Endodermal cell (in vitro differentiated cells): ENCODE measurements around the gene STAT1. TPM values are rescaled to one million over a fixed set of nuclear protein-coding genes. Genes with fewer than 3 reads are reported as not detected.

Experiments used
- DNase-seq: peaks from one replicate; pipeline ENCODE4 v3.0.0-alpha.2; 2017
- H3K27ac ChIP-seq: 2 replicates; pipeline ENCODE4 v1.5.1; 2013; ENCODE audit warnings: mild to moderate bottlenecking, low read depth, low read length, moderate library complexity
- H3K27me3 ChIP-seq: 2 replicates; pipeline ENCODE4 v1.6.1; 2013; ENCODE audit warnings: mild to moderate bottlenecking, low read length, moderate library complexity; ENCODE audit not compliant: insufficient read depth, control insufficient read depth, poor library complexity, severe bottlenecking
- H3K36me3 ChIP-seq: 2 replicates; pipeline ENCODE4 v1.7.0; 2013; ENCODE audit warnings: mild to moderate bottlenecking, low read length, moderate library complexity; ENCODE audit not compliant: control insufficient read depth, insufficient read depth
- H3K4me1 ChIP-seq: one replicate; pipeline ENCODE4 v1.7.0; 2013; ENCODE audit warnings: low read length; ENCODE audit not compliant: control insufficient read depth, insufficient read depth
- H3K4me3 ChIP-seq: 2 replicates; pipeline ENCODE4 v1.5.1; 2013; ENCODE audit warnings: mild to moderate bottlenecking, low read length, moderate library complexity
- H3K9ac ChIP-seq: 2 replicates; pipeline ENCODE4 v1.6.1; 2013; ENCODE audit warnings: mild to moderate bottlenecking, low read length, moderate library complexity; ENCODE audit not compliant: poor library complexity, severe bottlenecking; ENCODE audit errors: extremely low read depth
- H3K9me3 ChIP-seq: 2 replicates; pipeline ENCODE4 v1.6.1; 2013; ENCODE audit warnings: mild to moderate bottlenecking, low read length, moderate library complexity; ENCODE audit not compliant: control insufficient read depth
- H3K27ac Mint-ChIP-seq: 2 replicates; pipeline ENCODE4 v1.8.0; 2020; ENCODE audit warnings: mixed read lengths
- H3K27me3 Mint-ChIP-seq: 2 replicates; pipeline ENCODE4 v1.8.0; 2021; ENCODE audit warnings: mild to moderate bottlenecking, mixed read lengths; ENCODE audit not compliant: insufficient read depth
- H3K36me3 Mint-ChIP-seq: 2 replicates; pipeline ENCODE4 v1.8.0; 2020; ENCODE audit warnings: low read depth, mixed read lengths
- H3K4me1 Mint-ChIP-seq: 2 replicates; pipeline ENCODE4 v1.8.0; 2020; ENCODE audit warnings: mixed read lengths
- H3K4me3 Mint-ChIP-seq: 2 replicates; pipeline ENCODE4 v1.8.0; 2020; ENCODE audit warnings: mild to moderate bottlenecking, moderate library complexity, mixed read lengths
- H3K9me3 Mint-ChIP-seq: 2 replicates; pipeline ENCODE4 v1.8.0; 2020; ENCODE audit warnings: mild to moderate bottlenecking, mixed read lengths
- WGBS, 2 experiments: methylation state at CpG; one replicate each; pipeline versions ENCODE4 v1.1.5 to v1.1.7; 2013; ENCODE audit warnings: missing lambda C conversion rate in 2 of 2, mixed read lengths in 1 of 2; ENCODE audit not compliant: insufficient coverage in 1 of 2, insufficient read length in 1 of 2; 5-methylcytosine and 5-hydroxymethylcytosine counted together
- total RNA-seq, 2 donors: library from RNA; stranded (reverse); fragmentation: NEBNext Ultra II Directional in 1 of 2; extraction: Animal tissue kit (Norgen Biotek cat#: 25700) in 1 of 2; gene quantifications; 2 replicates in 1 of 2; 3 replicates in 1 of 2; pipeline ENCODE4 v1.2.1, GENCODE V29; 2021
- TF ChIP-seq, protein P1 (sequence below): fragments of 200-600 bp; sonication (generic); conservative IDR thresholded peaks from 2 replicates; pipeline ENCODE4 v1.5.0; 2021; ENCODE audit warnings: antibody characterized with exemption, mild to moderate bottlenecking

The STAT1 gene
- total RNA-seq, 2 donors from 2014 or later = 48.3 to 74.4 TPM

DNA sequence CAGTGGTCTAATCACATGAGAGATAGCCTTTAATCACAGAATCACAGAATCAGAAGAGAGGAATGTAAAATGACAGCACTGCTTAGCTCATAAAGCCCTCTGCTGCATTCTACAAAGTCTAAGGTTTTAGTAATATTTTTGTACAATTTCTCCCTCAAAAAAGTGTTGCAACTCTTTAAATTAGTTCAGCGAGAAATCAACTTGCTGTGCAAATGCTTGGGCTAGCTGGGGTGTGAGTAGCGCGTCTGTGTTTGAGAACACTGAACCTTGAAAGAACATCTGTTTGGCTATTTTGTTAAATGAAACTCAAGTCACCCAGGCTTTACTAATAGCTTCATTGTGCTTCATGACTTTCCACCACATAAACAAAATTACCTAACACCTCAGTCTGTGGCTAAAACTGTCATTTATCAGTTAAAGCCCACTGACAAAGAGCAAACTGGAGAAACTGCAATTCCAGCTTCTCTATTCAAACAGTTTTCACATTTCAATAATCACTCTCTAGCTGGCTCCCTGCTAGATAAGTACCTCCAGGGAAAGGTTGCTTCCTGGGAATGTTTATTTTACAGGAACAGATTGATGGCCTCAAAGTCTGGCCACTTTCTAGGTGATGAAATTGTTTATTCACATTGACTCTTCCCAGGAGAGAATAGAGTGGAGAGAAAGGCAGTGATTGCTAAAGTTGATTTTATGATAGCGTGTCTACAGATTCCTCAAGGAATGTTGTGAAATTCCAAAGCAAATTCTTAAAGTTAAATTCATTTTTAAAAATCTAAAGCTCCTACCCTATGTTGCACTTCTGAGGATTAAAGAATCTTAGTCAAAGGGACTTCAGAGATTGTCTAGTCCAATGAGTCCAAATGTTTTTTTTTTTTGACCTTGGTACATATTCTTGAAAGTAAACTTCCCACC is 36.0 kb upstream of the STAT1 start:
- DNase-seq = no peak
- no peak overlapping the region for H3K27ac ChIP-seq
- H3K4me3 Mint-ChIP-seq = no peak overlapping the region

GRCh38 chr2:191048073-191048472 is 34.1 kb upstream of the STAT1 start:
- H3K4me3 Mint-ChIP-seq = no peak overlapping the region

More for the DNA sequence above, 36.0 kb upstream of the STAT1 start:
- 55 to 86% methylated on average over 1 to 4 of the region's 4 CpGs for WGBS, 2 experiments
- H3K4me3 ChIP-seq = no peak overlapping the region
- no peaks in the 10 kb centered on the region for H3K27me3 ChIP-seq
- peaks cover 6% of the 10 kb centered on the region for H3K27me3 Mint-ChIP-seq
- H3K4me1 Mint-ChIP-seq = peaks cover 5% of the 10 kb centered on the region
- H3K4me1 ChIP-seq = peaks cover 15% of the 10 kb centered on the region
- H3K9ac ChIP-seq = peak overlapping the region; percentile 39
- H3K9me3 ChIP-seq = peaks cover 4% of the 10 kb centered on the region
- H3K36me3 ChIP-seq = no peaks in the 10 kb centered on the region
- no peaks in the 10 kb centered on the region for H3K36me3 Mint-ChIP-seq
- H3K9me3 Mint-ChIP-seq = no peaks in the 10 kb centered on the region
- TF ChIP-seq, protein P1, sequence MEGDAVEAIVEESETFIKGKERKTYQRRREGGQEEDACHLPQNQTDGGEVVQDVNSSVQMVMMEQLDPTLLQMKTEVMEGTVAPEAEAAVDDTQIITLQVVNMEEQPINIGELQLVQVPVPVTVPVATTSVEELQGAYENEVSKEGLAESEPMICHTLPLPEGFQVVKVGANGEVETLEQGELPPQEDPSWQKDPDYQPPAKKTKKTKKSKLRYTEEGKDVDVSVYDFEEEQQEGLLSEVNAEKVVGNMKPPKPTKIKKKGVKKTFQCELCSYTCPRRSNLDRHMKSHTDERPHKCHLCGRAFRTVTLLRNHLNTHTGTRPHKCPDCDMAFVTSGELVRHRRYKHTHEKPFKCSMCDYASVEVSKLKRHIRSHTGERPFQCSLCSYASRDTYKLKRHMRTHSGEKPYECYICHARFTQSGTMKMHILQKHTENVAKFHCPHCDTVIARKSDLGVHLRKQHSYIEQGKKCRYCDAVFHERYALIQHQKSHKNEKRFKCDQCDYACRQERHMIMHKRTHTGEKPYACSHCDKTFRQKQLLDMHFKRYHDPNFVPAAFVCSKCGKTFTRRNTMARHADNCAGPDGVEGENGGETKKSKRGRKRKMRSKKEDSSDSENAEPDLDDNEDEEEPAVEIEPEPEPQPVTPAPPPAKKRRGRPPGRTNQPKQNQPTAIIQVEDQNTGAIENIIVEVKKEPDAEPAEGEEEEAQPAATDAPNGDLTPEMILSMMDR = no peak
- H3K27ac Mint-ChIP-seq = peak overlapping the region; percentile 82

GRCh38 chr2:191045141-191045540 is 31.2 kb upstream of the STAT1 start:
- DNase-seq = no peak
- H3K9ac ChIP-seq = no peak overlapping the region
- no peak overlapping the region for H3K27ac Mint-ChIP-seq
- TF ChIP-seq, protein P1 = no peak
- no peaks in the 10 kb centered on the region for H3K9me3 Mint-ChIP-seq
- no peak overlapping the region for H3K4me3 Mint-ChIP-seq
- H3K4me1 ChIP-seq = peaks cover 6% of the 10 kb centered on the region
- peaks cover 13% of the 10 kb centered on the region for H3K4me1 Mint-ChIP-seq
- no peaks in the 10 kb centered on the region for H3K27me3 Mint-ChIP-seq
- H3K27ac ChIP-seq = no peak overlapping the region
- no peaks in the 10 kb centered on the region for H3K36me3 Mint-ChIP-seq
- WGBS, 2 experiments = 100% methylated on average over 1 of the region's 1 CpG
- no peaks in the 10 kb centered on the region for H3K36me3 ChIP-seq
- no peaks in the 10 kb centered on the region for H3K27me3 ChIP-seq
- peaks cover 16% of the 10 kb centered on the region for H3K9me3 ChIP-seq
- no peak overlapping the region for H3K4me3 ChIP-seq

More at GRCh38 chr2:191048073-191048472, 34.1 kb upstream of the STAT1 start:
- Histone ChIP-seq H3K4me1 (peaks cover 15% of the 10 kb centered on the region), H3K9ac (no peak overlapping the region), H3K27ac (no peak overlapping the region), H3K36me3 (no peaks in the 10 kb centered on the region), H3K4me3 (no peak overlapping the region), H3K9me3 (peaks cover 16% of the 10 kb centered on the region), H3K27me3 (no peaks in the 10 kb centered on the region)
- Mint-ChIP-seq H3K4me1 (peaks cover 5% of the 10 kb centered on the region), H3K36me3 (no peaks in the 10 kb centered on the region), H3K9me3 (no peaks in the 10 kb centered on the region), H3K27ac (no peak overlapping the region), H3K27me3 (peaks cover 3% of the 10 kb centered on the region)
- DNase-seq = no peak
- TF ChIP-seq, protein P1 = no peak
- WGBS, 2 experiments = 89 to 96% methylated on average over 2 to 3 of the region's 3 CpGs
